OCI-LY1 (cell line): ENCODE results near the gene RFC2.

ENCODE experiments used
- H2AFZ ChIP-seq: fragments of 200-600 bp; sonication (generic), shearing (Covaris generic); 2 replicates; pipeline ENCODE4 v1.6.0; 2014; ENCODE audit warnings: antibody characterized with exemption, mild to moderate bottlenecking, low read length
- H3F3A ChIP-seq: fragments of 200-600 bp; sonication (generic), shearing (Covaris generic); 2 replicates; pipeline ENCODE4 v1.6.0; 2014; ENCODE audit warnings: mild to moderate bottlenecking, antibody characterized with exemption, low read length, moderate library complexity; ENCODE audit not compliant: insufficient read depth
- H3K27ac ChIP-seq: fragments of 200-600 bp; sonication (generic); 2 replicates; pipeline ENCODE4 v1.5.1; 2014; ENCODE audit warnings: low read length, mixed run types, mild to moderate bottlenecking, low read depth; ENCODE audit not compliant: poor library complexity, severe bottlenecking
- H3K27me3 ChIP-seq: fragments of 200-600 bp; sonication (generic); 2 replicates; pipeline ENCODE4 v1.6.0; 2014; ENCODE audit warnings: antibody characterized with exemption, mild to moderate bottlenecking, low read length, moderate library complexity; ENCODE audit not compliant: insufficient read depth
- H3K36me3 ChIP-seq: fragments of 200-600 bp; sonication (generic); 2 replicates; pipeline ENCODE4 v1.6.1; 2014; ENCODE audit warnings: mild to moderate bottlenecking, antibody characterized with exemption, low read length, moderate library complexity, mixed read lengths; ENCODE audit not compliant: insufficient read depth
- H3K4me1 ChIP-seq: fragments of 200-600 bp; sonication (generic); 2 replicates; pipeline ENCODE4 v1.5.1; 2014; ENCODE audit warnings: mild to moderate bottlenecking, low read length, moderate library complexity; ENCODE audit not compliant: insufficient read depth, severe bottlenecking
- H3K4me2 ChIP-seq: fragments of 200-600 bp; sonication (generic), shearing (Covaris generic); 2 replicates; pipeline ENCODE4 v1.6.1; 2014; ENCODE audit warnings: low read length
- H3K4me3 ChIP-seq: fragments of 200-600 bp; sonication (generic); 2 replicates; pipeline ENCODE4 v1.5.1; 2014; ENCODE audit warnings: low read length, low read depth, mild to moderate bottlenecking, mixed read lengths; ENCODE audit not compliant: poor library complexity, severe bottlenecking
- H3K79me2 ChIP-seq: fragments of 200-600 bp; shearing (Covaris generic); 2 replicates; pipeline ENCODE4 v1.6.1; 2016; ENCODE audit warnings: mixed run types, low read length, mixed read lengths; ENCODE audit not compliant: insufficient read depth
- H3K9ac ChIP-seq: fragments of 200-600 bp; sonication (generic), shearing (Covaris generic); 2 replicates; pipeline ENCODE4 v1.6.1; 2014; ENCODE audit warnings: mild to moderate bottlenecking, low read length, mixed read lengths
- H3K9me2 ChIP-seq: fragments of 200-600 bp; sonication (generic), shearing (Covaris generic); 2 replicates; pipeline ENCODE4 v1.6.1; 2014; ENCODE audit warnings: low read depth, mild to moderate bottlenecking, low read length, mixed read lengths
- H3K9me3 ChIP-seq: fragments of 200-600 bp; shearing (Covaris generic); 2 replicates; pipeline ENCODE4 v1.6.1; 2014; ENCODE audit warnings: low read length, mixed read lengths
- H4K20me1 ChIP-seq: fragments of 200-600 bp; sonication (generic), shearing (Covaris generic); 2 replicates; pipeline ENCODE4 v1.6.0; 2016; ENCODE audit warnings: mild to moderate bottlenecking, low read length; ENCODE audit not compliant: insufficient read depth
- EZH2 ChIP-seq: fragments of 200-600 bp; sonication (generic), shearing (Covaris generic); IDR thresholded peaks from 2 replicates; pipeline ENCODE4 v1.8.0; 2017; ENCODE audit warnings: borderline replicate concordance, mixed run types, mild to moderate bottlenecking, antibody characterized with exemption, low read length, moderate library complexity, mixed read lengths
- TF ChIP-seq, protein P1 (sequence below): fragments of 200-600 bp; sonication (generic), shearing (Covaris generic); IDR thresholded peaks from 2 replicates; pipeline ENCODE4 v1.5.1; 2017; ENCODE audit warnings: mild to moderate bottlenecking, antibody characterized with exemption, low read length, moderate library complexity, mixed read lengths

The RFC2 gene

DNA sequence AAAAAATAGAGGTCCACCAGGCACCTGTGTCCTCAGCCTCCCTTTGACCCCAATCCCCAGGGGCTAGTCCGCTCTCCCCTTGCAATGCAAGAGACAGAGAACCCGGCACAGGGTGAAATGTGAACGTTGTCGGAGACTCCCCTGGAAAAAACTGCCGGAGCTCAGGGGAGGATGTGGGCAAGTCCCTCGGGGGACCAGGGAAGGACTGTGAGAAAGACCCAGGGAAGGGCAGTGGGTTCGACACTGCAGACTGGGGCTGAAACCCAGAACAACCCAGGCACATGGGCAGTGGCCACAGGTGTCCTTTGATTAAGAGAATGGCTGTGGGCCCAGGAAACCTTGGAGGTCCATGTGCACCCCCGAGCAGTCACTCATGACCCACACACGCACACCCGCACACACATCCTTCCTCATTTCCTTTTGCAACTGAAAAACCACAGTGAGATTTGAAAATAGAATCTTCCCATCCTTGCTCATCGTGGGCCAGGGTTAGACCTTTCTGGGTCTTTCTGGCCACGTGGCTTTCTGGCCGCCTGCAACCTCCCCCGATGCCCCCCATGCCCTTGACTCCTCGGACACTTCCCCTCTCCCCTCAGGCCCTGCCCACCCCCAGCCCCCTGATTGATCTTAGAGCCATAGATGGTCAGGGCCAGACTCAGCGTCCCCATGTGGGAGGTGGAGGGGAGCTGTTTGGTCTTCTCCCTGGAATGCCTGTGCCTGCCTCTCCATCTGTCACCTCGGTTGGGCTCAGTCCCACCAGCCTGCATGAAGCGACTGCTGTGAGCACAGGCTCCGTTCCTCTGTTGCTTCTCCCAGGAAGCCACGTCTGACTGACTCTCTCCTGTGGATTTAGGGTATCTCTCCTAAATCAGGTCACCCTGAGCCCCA is 36.5 kb downstream of the RFC2 start:
- H3K36me3 ChIP-seq, result 0 out of 2 replicates have a peak, but pooled peaks cover 9% of the 10 kb centered on the region
- no peak overlapping the region for H2AFZ ChIP-seq
- TF ChIP-seq, protein P1, sequence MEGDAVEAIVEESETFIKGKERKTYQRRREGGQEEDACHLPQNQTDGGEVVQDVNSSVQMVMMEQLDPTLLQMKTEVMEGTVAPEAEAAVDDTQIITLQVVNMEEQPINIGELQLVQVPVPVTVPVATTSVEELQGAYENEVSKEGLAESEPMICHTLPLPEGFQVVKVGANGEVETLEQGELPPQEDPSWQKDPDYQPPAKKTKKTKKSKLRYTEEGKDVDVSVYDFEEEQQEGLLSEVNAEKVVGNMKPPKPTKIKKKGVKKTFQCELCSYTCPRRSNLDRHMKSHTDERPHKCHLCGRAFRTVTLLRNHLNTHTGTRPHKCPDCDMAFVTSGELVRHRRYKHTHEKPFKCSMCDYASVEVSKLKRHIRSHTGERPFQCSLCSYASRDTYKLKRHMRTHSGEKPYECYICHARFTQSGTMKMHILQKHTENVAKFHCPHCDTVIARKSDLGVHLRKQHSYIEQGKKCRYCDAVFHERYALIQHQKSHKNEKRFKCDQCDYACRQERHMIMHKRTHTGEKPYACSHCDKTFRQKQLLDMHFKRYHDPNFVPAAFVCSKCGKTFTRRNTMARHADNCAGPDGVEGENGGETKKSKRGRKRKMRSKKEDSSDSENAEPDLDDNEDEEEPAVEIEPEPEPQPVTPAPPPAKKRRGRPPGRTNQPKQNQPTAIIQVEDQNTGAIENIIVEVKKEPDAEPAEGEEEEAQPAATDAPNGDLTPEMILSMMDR, result no peak
- TF ChIP-seq EZH2, result no peak
- H3K27me3 ChIP-seq, result no peaks in the 10 kb centered on the region
- H3K9me3 ChIP-seq, result no peaks in the 10 kb centered on the region
- H3K4me2 ChIP-seq, result no peak overlapping the region; the same call in 1 of the 2 replicates
- no peak overlapping the region for H3K9ac ChIP-seq
- no peaks in the 10 kb centered on the region for H3K9me2 ChIP-seq
- H3K4me3 ChIP-seq, result no peak overlapping the region
- H4K20me1 ChIP-seq, result no peaks in the 10 kb centered on the region
- no peaks in the 10 kb centered on the region for H3F3A ChIP-seq
- H3K4me1 ChIP-seq, result peaks cover 32% of the 10 kb centered on the region
- H3K27ac ChIP-seq, result peak overlapping the region; percentile 21
- no peaks in the 10 kb centered on the region for H3K79me2 ChIP-seq

DNA sequence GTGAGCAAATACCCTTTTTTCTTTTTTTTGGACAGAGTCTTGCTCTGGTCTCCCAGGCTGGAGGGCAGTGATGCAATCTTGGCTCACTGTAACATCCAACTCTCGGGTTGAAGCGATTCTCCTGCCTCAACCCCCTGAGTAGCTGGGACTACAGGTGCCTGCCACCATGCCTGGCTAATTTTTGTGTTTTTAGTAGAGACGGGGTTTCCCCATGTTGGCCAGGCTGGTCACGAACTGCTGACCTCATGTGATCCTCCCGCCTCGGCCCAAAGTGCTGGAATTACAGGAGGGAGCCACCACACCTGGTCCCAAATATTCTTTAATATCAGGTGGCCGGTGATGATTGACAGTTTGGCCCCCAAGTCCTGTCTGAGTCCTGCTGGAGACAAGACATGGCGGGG is 37.8 kb downstream of the RFC2 start:
- H3K4me2 ChIP-seq, result no peak overlapping the region
- H3K9me2 ChIP-seq, result no peaks in the 10 kb centered on the region
- 0 out of 2 replicates have a peak, but pooled peaks cover 9% of the 10 kb centered on the region for H3K36me3 ChIP-seq
- H3F3A ChIP-seq, result no peaks in the 10 kb centered on the region
- H3K27ac ChIP-seq, result peak overlapping the region; percentile 21
- peaks cover 32% of the 10 kb centered on the region for H3K4me1 ChIP-seq
- H3K27me3 ChIP-seq, result no peaks in the 10 kb centered on the region
- H3K79me2 ChIP-seq, result no peaks in the 10 kb centered on the region
- H3K9me3 ChIP-seq, result no peaks in the 10 kb centered on the region
- H3K4me3 ChIP-seq, result no peak overlapping the region
- no peak overlapping the region for H3K9ac ChIP-seq
- TF ChIP-seq, protein P1, result no peak
- TF ChIP-seq EZH2, result no peak
- no peak overlapping the region for H2AFZ ChIP-seq
- no peaks in the 10 kb centered on the region for H4K20me1 ChIP-seq

DNA sequence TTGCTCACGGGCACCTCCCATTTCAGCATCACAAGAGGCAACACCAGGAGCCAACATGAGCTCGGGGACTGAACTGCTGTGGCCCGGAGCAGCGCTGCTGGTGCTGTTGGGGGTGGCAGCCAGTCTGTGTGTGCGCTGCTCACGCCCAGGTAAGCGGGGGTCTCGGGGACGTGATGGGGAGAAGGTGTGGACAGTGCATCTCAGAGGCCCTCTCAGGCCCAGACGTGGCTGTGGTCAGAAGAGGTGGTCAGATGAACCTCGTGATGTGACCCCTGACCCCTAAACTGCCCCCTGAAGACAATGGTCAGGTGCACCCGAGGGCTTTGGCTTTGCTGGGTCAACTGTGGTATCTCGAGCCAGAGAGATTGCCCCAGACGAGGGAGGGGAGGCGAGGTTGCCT is 38.3 kb downstream of the RFC2 start:
- Histone ChIP-seq H3K4me1 (peaks cover 35% of the 10 kb centered on the region), H3K9me3 (no peaks in the 10 kb centered on the region), H3K4me3 (no peak overlapping the region), H3K36me3 (0 out of 2 replicates have a peak, but pooled peaks cover 9% of the 10 kb centered on the region), H3K27ac (peak overlapping the region; percentile 21), H4K20me1 (no peaks in the 10 kb centered on the region), H3K9me2 (no peaks in the 10 kb centered on the region), H3K9ac (no peak overlapping the region), H3K79me2 (no peaks in the 10 kb centered on the region), H3F3A (no peaks in the 10 kb centered on the region), H3K27me3 (no peaks in the 10 kb centered on the region), H3K4me2 (no peak overlapping the region; the same call in 1 of the 2 replicates), H2AFZ (no peak overlapping the region)
- TF ChIP-seq, protein P1, result no peak
- TF ChIP-seq EZH2, result no peak
